ENCODE data around the gene ROBO1. TPM values are rescaled to one million over a fixed set of nuclear protein-coding genes. Genes with fewer than 3 reads are reported as not detected.

The ROBO1 gene
- total RNA-seq, 1 donor from 2014 or later = 66.5 TPM

DNA sequence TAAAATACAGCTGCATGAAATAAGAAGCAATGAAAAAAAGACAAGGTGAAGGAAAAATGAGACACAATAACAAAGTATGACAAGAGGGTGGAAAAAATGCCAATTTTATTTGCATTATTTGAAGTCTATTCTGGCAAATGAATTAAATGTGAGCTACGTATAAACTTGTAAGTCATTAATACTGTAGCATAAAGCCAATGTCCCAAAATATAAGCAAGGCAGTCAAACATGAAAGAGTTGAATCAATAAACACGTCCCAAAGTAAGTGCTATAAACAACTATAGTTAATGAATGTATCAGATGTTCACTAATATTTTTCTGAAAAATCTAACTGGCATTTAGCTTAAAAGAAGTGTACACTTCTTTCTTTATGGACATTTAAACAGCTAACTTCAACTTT is 481.9 kb downstream of the ROBO1 start:
- Histone ChIP-seq H3K27ac (no peak overlapping the region), H3K27me3 (no peaks in the 10 kb centered on the region), H3K4me3 (no peak overlapping the region), H3K4me1 (no peaks in the 10 kb centered on the region), H3K9me3 (no peaks in the 10 kb centered on the region), H3K36me3 (no peaks in the 10 kb centered on the region)
- TF ChIP-seq, protein P1, sequence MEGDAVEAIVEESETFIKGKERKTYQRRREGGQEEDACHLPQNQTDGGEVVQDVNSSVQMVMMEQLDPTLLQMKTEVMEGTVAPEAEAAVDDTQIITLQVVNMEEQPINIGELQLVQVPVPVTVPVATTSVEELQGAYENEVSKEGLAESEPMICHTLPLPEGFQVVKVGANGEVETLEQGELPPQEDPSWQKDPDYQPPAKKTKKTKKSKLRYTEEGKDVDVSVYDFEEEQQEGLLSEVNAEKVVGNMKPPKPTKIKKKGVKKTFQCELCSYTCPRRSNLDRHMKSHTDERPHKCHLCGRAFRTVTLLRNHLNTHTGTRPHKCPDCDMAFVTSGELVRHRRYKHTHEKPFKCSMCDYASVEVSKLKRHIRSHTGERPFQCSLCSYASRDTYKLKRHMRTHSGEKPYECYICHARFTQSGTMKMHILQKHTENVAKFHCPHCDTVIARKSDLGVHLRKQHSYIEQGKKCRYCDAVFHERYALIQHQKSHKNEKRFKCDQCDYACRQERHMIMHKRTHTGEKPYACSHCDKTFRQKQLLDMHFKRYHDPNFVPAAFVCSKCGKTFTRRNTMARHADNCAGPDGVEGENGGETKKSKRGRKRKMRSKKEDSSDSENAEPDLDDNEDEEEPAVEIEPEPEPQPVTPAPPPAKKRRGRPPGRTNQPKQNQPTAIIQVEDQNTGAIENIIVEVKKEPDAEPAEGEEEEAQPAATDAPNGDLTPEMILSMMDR (IDR thresholded peaks at IDR 0.05) = no peak
- TF ChIP-seq POLR2AphosphoS5 (IDR thresholded peaks at IDR 0.05; ENCODE audit: insufficient read depth in 1 of 2, low read depth in 1 of 2) (no peak), POLR2A (IDR thresholded peaks at IDR 0.05) (no peak)
- no peak for DNase-seq (ENCODE audit: extremely low spot score in 2 of 2)
- intact Hi-C loops (cut with DNase I) = no loop called here

DNA sequence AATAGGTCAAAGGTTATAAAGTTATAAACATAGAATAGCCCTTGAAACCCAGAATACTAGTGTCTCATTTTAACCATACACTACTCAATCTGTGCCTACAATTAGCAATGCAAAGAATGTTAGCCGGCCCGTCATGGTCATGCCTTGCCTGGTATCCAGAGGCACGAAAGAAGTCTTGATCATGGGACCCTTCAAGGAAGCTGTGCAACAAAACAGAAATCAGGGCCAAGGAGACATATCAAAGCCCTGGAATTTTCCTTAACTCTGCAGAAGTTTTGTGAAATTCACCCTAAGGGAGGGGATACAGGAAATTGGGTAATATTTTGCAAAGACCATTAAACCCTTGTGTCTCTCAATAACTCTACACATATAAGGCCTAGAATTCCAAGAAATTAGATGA is 482.4 kb downstream of the ROBO1 start:
- DNase-seq (ENCODE audit: extremely low spot score in 2 of 2) = no peak
- H3K4me3 ChIP-seq = no peak overlapping the region
- H3K36me3 ChIP-seq = no peaks in the 10 kb centered on the region
- H3K9me3 ChIP-seq = no peaks in the 10 kb centered on the region
- no peaks in the 10 kb centered on the region for H3K27me3 ChIP-seq
- no peaks in the 10 kb centered on the region for H3K4me1 ChIP-seq
- no peak overlapping the region for H3K27ac ChIP-seq
- intact Hi-C loops (cut with DNase I) = no loop called here
- TF ChIP-seq, protein P1 (IDR thresholded peaks at IDR 0.05) = no peak
- TF ChIP-seq POLR2A (IDR thresholded peaks at IDR 0.05) (no peak), POLR2AphosphoS5 (IDR thresholded peaks at IDR 0.05; ENCODE audit: insufficient read depth in 1 of 2, low read depth in 1 of 2) (no peak)

DNA sequence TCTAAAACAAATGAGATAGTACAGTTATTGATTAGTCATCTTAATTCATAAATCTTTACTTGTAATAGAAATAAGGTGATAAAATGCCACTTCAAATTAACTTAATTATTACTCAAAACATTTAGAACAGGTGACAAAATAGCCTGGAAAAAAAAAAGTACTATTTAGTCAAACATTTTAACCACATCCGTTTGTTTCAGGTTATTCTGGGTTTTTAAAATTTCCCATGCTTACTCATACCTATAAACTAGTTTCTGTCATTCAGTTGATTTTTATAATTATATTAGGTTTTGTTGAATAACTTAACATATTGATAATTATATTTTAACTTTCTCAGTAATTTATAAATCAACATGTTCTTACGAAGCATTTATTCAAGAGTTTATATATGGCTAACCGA is 483.0 kb downstream of the ROBO1 start:
- Histone ChIP-seq H3K9me3 (no peaks in the 10 kb centered on the region), H3K4me1 (no peaks in the 10 kb centered on the region), H3K27ac (no peak overlapping the region), H3K4me3 (no peak overlapping the region), H3K27me3 (no peaks in the 10 kb centered on the region), H3K36me3 (no peaks in the 10 kb centered on the region)
- TF ChIP-seq, protein P1 (IDR thresholded peaks at IDR 0.05) = no peak
- no peak for DNase-seq (ENCODE audit: extremely low spot score in 2 of 2)
- intact Hi-C loops (cut with DNase I) = no loop called here

DNA sequence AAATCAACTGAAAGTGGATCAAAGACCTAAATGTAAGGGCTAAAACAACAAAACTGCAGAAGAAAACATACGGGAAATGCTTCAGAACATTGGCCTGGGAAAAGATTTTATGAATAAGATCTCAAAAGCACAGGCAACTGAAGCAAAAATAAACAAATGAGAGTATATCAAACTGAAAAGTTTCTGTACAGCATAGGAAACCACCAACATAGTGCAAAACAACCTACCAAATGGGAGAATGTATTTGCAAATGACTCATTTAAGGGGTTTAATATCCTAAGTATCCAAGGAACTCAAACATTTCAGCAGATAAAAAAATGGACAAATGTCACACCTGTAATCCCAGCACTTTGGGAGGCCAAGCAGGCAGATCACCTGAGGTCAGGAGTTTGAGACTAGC is 489.1 kb downstream of the ROBO1 start:
- Histone ChIP-seq H3K36me3 (no peaks in the 10 kb centered on the region), H3K27me3 (no peaks in the 10 kb centered on the region), H3K4me1 (no peaks in the 10 kb centered on the region), H3K4me3 (no peak overlapping the region), H3K27ac (no peak overlapping the region), H3K9me3 (no peaks in the 10 kb centered on the region)
- DNase-seq (ENCODE audit: extremely low spot score in 2 of 2) = no peak
- TF ChIP-seq POLR2A (IDR thresholded peaks at IDR 0.05) = no peak
- TF ChIP-seq, protein P1 (IDR thresholded peaks at IDR 0.05) = no peak
- no peak for TF ChIP-seq POLR2AphosphoS5 (IDR thresholded peaks at IDR 0.05; ENCODE audit: insufficient read depth in 1 of 2, low read depth in 1 of 2)
- intact Hi-C loops (cut with DNase I) = no loop called here

DNA sequence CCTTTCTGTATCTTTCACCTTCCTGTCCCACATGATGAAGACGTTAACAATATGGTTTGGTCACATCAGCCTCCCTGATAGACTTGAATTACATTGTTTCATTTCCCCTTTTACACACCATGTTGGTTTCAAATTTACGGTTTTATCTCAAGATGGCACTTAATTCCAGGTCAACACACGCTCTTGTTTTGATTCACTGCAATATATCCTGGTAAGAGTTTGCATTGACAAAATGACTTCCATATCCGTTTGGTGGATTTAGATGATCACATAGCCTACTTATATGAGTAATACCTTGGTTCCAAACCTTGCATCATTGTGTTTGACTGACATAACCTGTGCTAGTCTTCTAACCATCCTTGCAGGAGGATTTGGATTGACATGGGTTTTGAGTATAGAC is 499.4 kb downstream of the ROBO1 start:
- Histone ChIP-seq H3K4me3 (no peak overlapping the region), H3K27ac (no peak overlapping the region), H3K36me3 (no peaks in the 10 kb centered on the region), H3K4me1 (no peaks in the 10 kb centered on the region), H3K9me3 (no peaks in the 10 kb centered on the region), H3K27me3 (no peaks in the 10 kb centered on the region)
- intact Hi-C loops (cut with DNase I) = no loop called here
- TF ChIP-seq POLR2A (IDR thresholded peaks at IDR 0.05) (no peak), POLR2AphosphoS5 (IDR thresholded peaks at IDR 0.05; ENCODE audit: insufficient read depth in 1 of 2, low read depth in 1 of 2) (no peak)
- TF ChIP-seq, protein P1 (IDR thresholded peaks at IDR 0.05) = no peak
- no peak for DNase-seq (ENCODE audit: extremely low spot score in 2 of 2)

Data from vagina (tissue), 2 donors.